Measurements from ENCODE around the gene ATOX1.
"Not testable (repeated sequence)": the region's sequence is repeated elsewhere in the genome, so short reads cannot be mapped to it uniquely, and the experiment has no call there.

The ATOX1 gene

GRCh38 chr5:151758430-151759241 is at the start of gene ATOX1:
Gene ATOX1, minus strand, starts transcription at chr5:151758631. Its CDS starts 80 bp downstream, at chr5:151758551.
- peak in 1 of 2 experiments; percentile 50 for DNase-seq (ENCODE audit: low read depth in 2 of 2)

- DNase-seq (ENCODE audit: low read depth in 2 of 2): peak; percentile 88 to 92
These were observed 47.2 kb upstream of the ATOX1 start for GRCh38 chr5:151805414-151806223.

- DNase-seq (ENCODE audit: low read depth in 2 of 2): no peak
These were observed 42.1 kb upstream of the ATOX1 start for GRCh38 chr5:151800532-151800931.

- no peak for DNase-seq (ENCODE audit: low read depth in 2 of 2)
These were observed 41.0 kb upstream of the ATOX1 start for GRCh38 chr5:151799407-151799806.

- DNase-seq (ENCODE audit: low read depth in 2 of 2): no peak
These were observed 40.2 kb upstream of the ATOX1 start for GRCh38 chr5:151798674-151799073.

GRCh38 chr5:151795426-151795825 is 37.0 kb upstream of the ATOX1 start:
- DNase-seq (ENCODE audit: low read depth in 2 of 2): no peak

GRCh38 chr5:151793358-151793757 is 34.9 kb upstream of the ATOX1 start:
- no peak for DNase-seq (ENCODE audit: low read depth in 2 of 2)

- no peak for DNase-seq (ENCODE audit: low read depth in 2 of 2)
These were observed 29.4 kb upstream of the ATOX1 start for GRCh38 chr5:151787817-151788216.

- DNase-seq (ENCODE audit: low read depth in 2 of 2): no peak
These were observed 28.0 kb upstream of the ATOX1 start for GRCh38 chr5:151786468-151786867.

GRCh38 chr5:151784141-151784540 is 25.7 kb upstream of the ATOX1 start:
- DNase-seq (ENCODE audit: low read depth in 2 of 2): no peak

GRCh38 chr5:151783664-151784063 is 25.2 kb upstream of the ATOX1 start:
- DNase-seq (ENCODE audit: low read depth in 2 of 2): not testable (repeated sequence)

- no peak for DNase-seq (ENCODE audit: low read depth in 2 of 2)
These were observed 22.8 kb upstream of the ATOX1 start for GRCh38 chr5:151781201-151781600.

- no peak for DNase-seq (ENCODE audit: low read depth in 2 of 2)
These were observed 21.9 kb upstream of the ATOX1 start for GRCh38 chr5:151780348-151780747.

GRCh38 chr5:151779531-151780125 is 21.2 kb upstream of the ATOX1 start:
- no peak for DNase-seq (ENCODE audit: low read depth in 2 of 2)

GRCh38 chr5:151775025-151775606 is 16.7 kb upstream of the ATOX1 start:
- no peak for DNase-seq (ENCODE audit: low read depth in 2 of 2)

GRCh38 chr5:151773951-151774350 is 15.5 kb upstream of the ATOX1 start:
- no peak for DNase-seq (ENCODE audit: low read depth in 2 of 2)

- DNase-seq (ENCODE audit: low read depth in 2 of 2): no peak
These were observed 14.6 kb upstream of the ATOX1 start for GRCh38 chr5:151772846-151773561.

- no peak for DNase-seq (ENCODE audit: low read depth in 2 of 2)
These were observed 13.8 kb upstream of the ATOX1 start for GRCh38 chr5:151772029-151772845.

GRCh38 chr5:151771259-151772028 is 13.0 kb upstream of the ATOX1 start, which contains the start of gene G3BP1:
Gene G3BP1, plus strand, starts transcription at chr5:151771954. Its CDS starts 14,667 bp downstream, at chr5:151786621.
- DNase-seq (ENCODE audit: low read depth in 2 of 2): peak; percentile 100
